Measurements from ENCODE around the gene MYH9. TPM values are rescaled to one million over a fixed set of nuclear protein-coding genes. Genes with fewer than 3 reads are reported as not detected.
"Not testable (repeated sequence)": the region's sequence is repeated elsewhere in the genome, so short reads cannot be mapped to it uniquely, and the experiment has no call there.

Gene MYH9
- total RNA-seq, 1 donor from 2014 or later, result 277 TPM

DNA sequence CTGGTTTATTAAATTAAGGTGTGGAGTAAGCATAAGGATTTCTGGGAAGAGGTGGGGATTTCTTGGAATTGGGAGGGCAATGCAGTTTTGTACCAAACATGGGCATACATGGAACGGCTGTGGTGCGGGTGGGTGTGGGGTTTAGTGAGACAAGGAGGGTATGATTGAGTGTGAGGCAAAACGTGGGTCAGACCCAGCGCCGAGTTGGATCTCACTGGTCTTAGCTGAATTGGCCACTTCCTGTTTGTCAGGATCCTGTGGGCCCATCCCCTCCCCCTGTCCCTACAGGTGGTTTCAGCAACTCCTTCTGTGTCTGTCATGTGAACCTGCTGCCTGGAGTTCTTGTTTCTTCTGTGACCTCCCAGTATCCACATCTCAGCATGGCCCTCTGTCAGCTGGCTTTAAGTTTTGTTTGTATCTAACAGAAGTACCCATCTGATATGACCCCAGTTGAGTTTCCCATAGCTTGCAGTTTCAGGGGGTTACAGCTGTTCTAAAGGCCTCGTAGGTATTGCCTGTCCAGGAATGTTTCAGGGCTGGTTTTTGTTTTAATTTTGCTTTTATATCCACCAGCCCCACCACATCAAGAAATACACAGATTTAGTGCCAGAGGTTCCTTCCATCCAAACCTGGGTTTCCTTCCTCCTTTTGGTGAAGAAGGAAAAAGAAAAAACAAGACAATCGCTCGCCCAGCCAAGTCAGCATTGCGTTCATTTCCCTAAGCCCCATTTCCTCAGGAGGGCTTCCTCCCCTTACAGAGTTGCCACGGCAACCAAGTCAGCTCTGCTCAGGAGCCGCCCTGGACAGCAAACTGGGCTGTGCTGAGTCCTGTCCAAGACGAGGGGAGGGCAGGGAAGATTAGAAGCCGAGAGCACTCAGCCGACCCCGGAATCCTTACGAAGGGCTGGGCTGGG lies 128.8 kb downstream of the MYH9 start:
- no peak for DNase-seq (ENCODE audit: extremely low spot score, unreplicated experiment)
- Mint-ChIP-seq H3K27ac (peak overlapping the region; percentile 67), H3K4me3 (peak overlapping the region; percentile 75), H3K9me3 (no peaks in the 10 kb centered on the region), H3K4me1 (ENCODE audit: unreplicated experiment) (peaks cover 40% of the 10 kb centered on the region), H3K27me3 (no peaks in the 10 kb centered on the region), H3K36me3 (no peaks in the 10 kb centered on the region)
- no peak for TF ChIP-seq CTCF (conservative IDR thresholded peaks at IDR 0.05)

GRCh38 chr22:36257948-36258670 lies 129.7 kb downstream of the MYH9 start:
- no peaks in the 10 kb centered on the region for H3K9me3 Mint-ChIP-seq
- no peaks in the 10 kb centered on the region for H3K36me3 Mint-ChIP-seq
- TF ChIP-seq CTCF (conservative IDR thresholded peaks at IDR 0.05), result no peak
- no peak for DNase-seq (ENCODE audit: extremely low spot score, unreplicated experiment)
- peak overlapping the region; percentile 67 for H3K27ac Mint-ChIP-seq
- H3K27me3 Mint-ChIP-seq, result no peaks in the 10 kb centered on the region
- peak overlapping the region; percentile 11 for H3K4me3 Mint-ChIP-seq
- peaks cover 45% of the 10 kb centered on the region for H3K4me1 Mint-ChIP-seq (ENCODE audit: unreplicated experiment)

GRCh38 chr22:36257308-36257707 lies 130.5 kb downstream of the MYH9 start:
- Mint-ChIP-seq H3K9me3 (no peaks in the 10 kb centered on the region), H3K27ac (no peak overlapping the region), H3K36me3 (no peaks in the 10 kb centered on the region), H3K4me3 (no peak overlapping the region), H3K27me3 (no peaks in the 10 kb centered on the region), H3K4me1 (ENCODE audit: unreplicated experiment) (peaks cover 50% of the 10 kb centered on the region)
- DNase-seq (ENCODE audit: extremely low spot score, unreplicated experiment), result no peak
- TF ChIP-seq CTCF (conservative IDR thresholded peaks at IDR 0.05), result no peak

- peak overlapping the region; percentile 17 for H3K27ac Mint-ChIP-seq
- TF ChIP-seq CTCF (conservative IDR thresholded peaks at IDR 0.05), result no peak
- no peak for DNase-seq (ENCODE audit: extremely low spot score, unreplicated experiment)
- no peaks in the 10 kb centered on the region for H3K9me3 Mint-ChIP-seq
- H3K4me1 Mint-ChIP-seq (ENCODE audit: unreplicated experiment), result peaks cover 50% of the 10 kb centered on the region
- no peaks in the 10 kb centered on the region for H3K36me3 Mint-ChIP-seq
- H3K27me3 Mint-ChIP-seq, result no peaks in the 10 kb centered on the region
- no peak overlapping the region for H3K4me3 Mint-ChIP-seq
These were observed 131.3 kb downstream of the MYH9 start for GRCh38 chr22:36256478-36256877.

DNA sequence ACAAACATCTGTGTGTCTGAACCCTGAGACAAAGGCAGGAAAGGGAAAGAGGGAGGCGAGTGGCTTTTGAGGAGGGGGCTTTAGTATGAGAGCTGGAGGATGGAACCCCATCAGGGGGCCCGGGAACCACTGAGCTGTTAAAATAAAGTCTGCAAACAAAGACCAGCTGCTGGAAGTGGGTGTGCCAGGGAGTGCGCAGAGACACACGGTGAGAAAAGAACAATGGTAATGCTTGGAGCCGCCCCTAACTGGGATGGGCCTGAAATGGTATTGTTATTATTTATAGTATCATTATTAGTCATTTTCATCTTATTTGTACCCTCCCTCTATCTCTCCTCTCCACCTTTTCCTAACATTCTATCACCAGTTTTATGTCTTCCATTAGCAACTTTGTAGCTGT lies 132.2 kb downstream of the MYH9 start:
- peaks cover 43% of the 10 kb centered on the region for H3K4me1 Mint-ChIP-seq (ENCODE audit: unreplicated experiment)
- H3K36me3 Mint-ChIP-seq; DNase-seq (ENCODE audit: extremely low spot score, unreplicated experiment); H3K27me3 Mint-ChIP-seq; H3K27ac Mint-ChIP-seq; H3K4me3 Mint-ChIP-seq; H3K9me3 Mint-ChIP-seq: not testable (repeated sequence)

All from type B pancreatic cell (in vitro differentiated cells).